ENCODE data around the gene DNAAF3.

GRCh38 chr19:55171440-55171839, 5.0 kb upstream of the DNAAF3 start:
- no peak for TF ChIP-seq POLR2A (IDR thresholded peaks at IDR 0.05)
- TF ChIP-seq, protein P1, sequence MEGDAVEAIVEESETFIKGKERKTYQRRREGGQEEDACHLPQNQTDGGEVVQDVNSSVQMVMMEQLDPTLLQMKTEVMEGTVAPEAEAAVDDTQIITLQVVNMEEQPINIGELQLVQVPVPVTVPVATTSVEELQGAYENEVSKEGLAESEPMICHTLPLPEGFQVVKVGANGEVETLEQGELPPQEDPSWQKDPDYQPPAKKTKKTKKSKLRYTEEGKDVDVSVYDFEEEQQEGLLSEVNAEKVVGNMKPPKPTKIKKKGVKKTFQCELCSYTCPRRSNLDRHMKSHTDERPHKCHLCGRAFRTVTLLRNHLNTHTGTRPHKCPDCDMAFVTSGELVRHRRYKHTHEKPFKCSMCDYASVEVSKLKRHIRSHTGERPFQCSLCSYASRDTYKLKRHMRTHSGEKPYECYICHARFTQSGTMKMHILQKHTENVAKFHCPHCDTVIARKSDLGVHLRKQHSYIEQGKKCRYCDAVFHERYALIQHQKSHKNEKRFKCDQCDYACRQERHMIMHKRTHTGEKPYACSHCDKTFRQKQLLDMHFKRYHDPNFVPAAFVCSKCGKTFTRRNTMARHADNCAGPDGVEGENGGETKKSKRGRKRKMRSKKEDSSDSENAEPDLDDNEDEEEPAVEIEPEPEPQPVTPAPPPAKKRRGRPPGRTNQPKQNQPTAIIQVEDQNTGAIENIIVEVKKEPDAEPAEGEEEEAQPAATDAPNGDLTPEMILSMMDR (IDR thresholded peaks at IDR 0.05 in 4 of 5, conservative IDR thresholded peaks at IDR 0.05 in 1 of 5), result no peak

Measured in gastrocnemius medialis (tissue), 4 donors.